ENCODE measurements around the gene ATP5F1A. TPM values are rescaled to one million over a fixed set of nuclear protein-coding genes. Genes with fewer than 3 reads are reported as not detected.
"Not testable (repeated sequence)": the region's sequence is repeated elsewhere in the genome, so short reads cannot be mapped to it uniquely, and the experiment has no call there.

ATP5F1A gene
- total RNA-seq, 2 experiments from 2014 or later = 218 to 284 TPM

- ChIA-PET POLR2A (interaction anchor here (0.5 to 0.7 kb wide), 2 partner anchors 22 to 30 kb away, joined by 3 to 5 read pairs; no protein-coding TSS in a partner anchor), CTCF (ENCODE audit: unreplicated experiment) (no interaction called here)
- H3K4me1 ChIP-seq (ENCODE audit: insufficient read depth, low read length, poor library complexity, severe bottlenecking) = peaks cover 2% of the 10 kb centered on the region
- BruUV-seq (replicated peaks) = no TSS peak
- DNase-seq (ENCODE audit: low spot score) = no peak
- no peak overlapping the region for H3K4me2 ChIP-seq (ENCODE audit: low read length)
- H2AFZ ChIP-seq (ENCODE audit: low read length) = no peak overlapping the region
- no peaks in the 10 kb centered on the region for H3K9me3 ChIP-seq (ENCODE audit: low read length)
- no peak for TF ChIP-seq EZH2phosphoT487 (IDR thresholded peaks at IDR 0.05; ENCODE audit: borderline replicate concordance, low read depth, low read length)
- TF ChIP-seq, protein P1, sequence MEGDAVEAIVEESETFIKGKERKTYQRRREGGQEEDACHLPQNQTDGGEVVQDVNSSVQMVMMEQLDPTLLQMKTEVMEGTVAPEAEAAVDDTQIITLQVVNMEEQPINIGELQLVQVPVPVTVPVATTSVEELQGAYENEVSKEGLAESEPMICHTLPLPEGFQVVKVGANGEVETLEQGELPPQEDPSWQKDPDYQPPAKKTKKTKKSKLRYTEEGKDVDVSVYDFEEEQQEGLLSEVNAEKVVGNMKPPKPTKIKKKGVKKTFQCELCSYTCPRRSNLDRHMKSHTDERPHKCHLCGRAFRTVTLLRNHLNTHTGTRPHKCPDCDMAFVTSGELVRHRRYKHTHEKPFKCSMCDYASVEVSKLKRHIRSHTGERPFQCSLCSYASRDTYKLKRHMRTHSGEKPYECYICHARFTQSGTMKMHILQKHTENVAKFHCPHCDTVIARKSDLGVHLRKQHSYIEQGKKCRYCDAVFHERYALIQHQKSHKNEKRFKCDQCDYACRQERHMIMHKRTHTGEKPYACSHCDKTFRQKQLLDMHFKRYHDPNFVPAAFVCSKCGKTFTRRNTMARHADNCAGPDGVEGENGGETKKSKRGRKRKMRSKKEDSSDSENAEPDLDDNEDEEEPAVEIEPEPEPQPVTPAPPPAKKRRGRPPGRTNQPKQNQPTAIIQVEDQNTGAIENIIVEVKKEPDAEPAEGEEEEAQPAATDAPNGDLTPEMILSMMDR (conservative IDR thresholded peaks at IDR 0.05; ENCODE audit: low read length) = no peak
- H3K27ac ChIP-seq (ENCODE audit: low read depth, low read length, poor library complexity, severe bottlenecking) = no peak overlapping the region
- no peak overlapping the region for H3K4me3 ChIP-seq (ENCODE audit: low read depth, low read length, poor library complexity, severe bottlenecking)
- H4K20me1 ChIP-seq (ENCODE audit: insufficient read depth, low read length) = no peaks in the 10 kb centered on the region
- H3K79me2 ChIP-seq (ENCODE audit: insufficient read depth, low read depth, low read length) = no peaks in the 10 kb centered on the region
- intact Hi-C loops (cut with micrococcal nuclease; ENCODE audit: unreplicated experiment) = no loop called here
- H3K36me3 ChIP-seq (ENCODE audit: insufficient read depth, low read length) = no peaks in the 10 kb centered on the region
- no peaks in the 10 kb centered on the region for H3K9me2 ChIP-seq (ENCODE audit: insufficient read depth, low read length)
These were observed 42.1 kb upstream of the ATP5F1A start for GRCh38 chr18:46140173-46140572.

DNA sequence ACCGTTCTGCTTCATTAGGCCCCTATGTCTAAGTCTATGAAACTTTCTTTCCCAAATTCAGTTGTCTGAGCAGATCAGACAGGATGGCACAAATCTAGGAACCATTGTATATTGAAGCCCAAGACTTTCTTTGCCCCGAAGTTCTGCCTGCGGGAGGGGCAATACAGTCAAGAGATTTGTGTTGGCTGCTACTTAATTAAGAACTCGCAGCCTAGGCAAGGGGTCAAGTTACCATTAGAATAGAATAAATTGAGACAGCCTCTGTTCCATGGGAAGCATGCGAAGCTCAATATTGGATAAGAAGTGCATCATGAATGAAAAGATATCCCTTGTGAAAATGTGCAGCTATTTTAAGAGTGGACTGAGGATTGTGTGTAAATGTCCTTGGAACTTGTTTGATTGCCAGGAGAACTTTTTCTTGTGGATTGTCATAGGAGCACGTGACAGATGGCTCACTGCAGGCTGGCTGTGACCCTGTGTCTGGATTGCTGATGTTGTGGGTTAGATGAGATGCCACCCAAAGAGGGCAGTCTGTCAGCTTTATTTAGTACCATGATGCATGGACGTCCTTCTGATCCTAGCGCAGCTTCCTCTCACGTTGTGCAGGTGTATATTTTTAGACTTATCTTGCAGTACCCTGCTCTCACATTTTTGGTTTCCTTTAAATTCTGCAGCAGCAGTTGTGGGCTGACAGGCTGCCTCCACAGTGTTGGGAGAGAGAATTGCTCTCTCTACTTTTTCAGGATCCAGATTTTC is 37.0 kb upstream of the ATP5F1A start:
- Histone ChIP-seq H3K9me3 (ENCODE audit: low read length) (no peaks in the 10 kb centered on the region), H4K20me1 (ENCODE audit: insufficient read depth, low read length) (no peaks in the 10 kb centered on the region), H3K36me3 (ENCODE audit: insufficient read depth, low read length) (no peaks in the 10 kb centered on the region), H3K79me2 (ENCODE audit: insufficient read depth, low read depth, low read length) (no peaks in the 10 kb centered on the region), H3K27ac (ENCODE audit: low read depth, low read length, poor library complexity, severe bottlenecking) (no peak overlapping the region), H3K9me2 (ENCODE audit: insufficient read depth, low read length) (no peaks in the 10 kb centered on the region), H2AFZ (ENCODE audit: low read length) (no peak overlapping the region), H3K4me2 (ENCODE audit: low read length) (no peak overlapping the region), H3K4me3 (ENCODE audit: low read depth, low read length, poor library complexity, severe bottlenecking) (no peak overlapping the region), H3K4me1 (ENCODE audit: insufficient read depth, low read length, poor library complexity, severe bottlenecking) (peaks cover 5% of the 10 kb centered on the region)
- TF ChIP-seq, protein P1 (conservative IDR thresholded peaks at IDR 0.05; ENCODE audit: low read length) = no peak
- no peak for TF ChIP-seq EZH2phosphoT487 (IDR thresholded peaks at IDR 0.05; ENCODE audit: borderline replicate concordance, low read depth, low read length)
- no TSS peak for BruUV-seq (replicated peaks)
- ChIA-PET POLR2A (no interaction called here), CTCF (ENCODE audit: unreplicated experiment) (no interaction called here)
- DNase-seq (ENCODE audit: low spot score) = no peak
- intact Hi-C loops (cut with micrococcal nuclease; ENCODE audit: unreplicated experiment) = no loop called here

DNA sequence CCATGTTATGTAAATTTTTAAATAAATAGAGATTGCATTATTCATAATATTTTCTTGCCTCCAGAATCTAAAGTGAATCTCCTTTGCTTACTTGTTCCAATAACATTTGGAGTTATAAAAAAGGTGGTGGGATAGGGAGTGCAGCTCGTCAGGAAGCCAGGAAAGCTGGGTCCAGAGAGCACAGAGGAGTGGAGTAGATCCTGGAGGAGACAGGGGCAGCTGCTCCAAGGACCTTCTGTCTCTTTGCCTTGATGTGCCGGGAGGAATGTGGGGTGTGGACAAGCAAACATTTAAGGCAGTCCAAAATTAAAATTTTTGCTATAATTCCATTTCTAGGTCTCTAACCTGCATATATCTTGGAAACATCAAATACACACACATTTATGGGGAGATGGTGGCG is 35.4 kb upstream of the ATP5F1A start:
- POLR2A ChIA-PET = no interaction called here
- Histone ChIP-seq H4K20me1 (ENCODE audit: insufficient read depth, low read length) (no peaks in the 10 kb centered on the region), H3K36me3 (ENCODE audit: insufficient read depth, low read length) (peaks cover 13% of the 10 kb centered on the region), H3K9me2 (ENCODE audit: insufficient read depth, low read length) (no peaks in the 10 kb centered on the region), H3K4me3 (ENCODE audit: low read depth, low read length, poor library complexity, severe bottlenecking) (no peak overlapping the region), H3K9me3 (ENCODE audit: low read length) (no peaks in the 10 kb centered on the region), H2AFZ (ENCODE audit: low read length) (no peak overlapping the region), H3K4me1 (ENCODE audit: insufficient read depth, low read length, poor library complexity, severe bottlenecking) (peaks cover 5% of the 10 kb centered on the region), H3K27ac (ENCODE audit: low read depth, low read length, poor library complexity, severe bottlenecking) (no peak overlapping the region), H3K4me2 (ENCODE audit: low read length) (no peak overlapping the region), H3K79me2 (ENCODE audit: insufficient read depth, low read depth, low read length) (no peaks in the 10 kb centered on the region)
- CTCF ChIA-PET (ENCODE audit: unreplicated experiment) = no interaction called here
- no peak for TF ChIP-seq EZH2phosphoT487 (IDR thresholded peaks at IDR 0.05; ENCODE audit: borderline replicate concordance, low read depth, low read length)
- TF ChIP-seq, protein P1 (conservative IDR thresholded peaks at IDR 0.05; ENCODE audit: low read length) = no peak
- no peak for DNase-seq (ENCODE audit: low spot score)
- no TSS peak for BruUV-seq (replicated peaks)
- intact Hi-C loops (cut with micrococcal nuclease; ENCODE audit: unreplicated experiment) = no loop called here

DNA sequence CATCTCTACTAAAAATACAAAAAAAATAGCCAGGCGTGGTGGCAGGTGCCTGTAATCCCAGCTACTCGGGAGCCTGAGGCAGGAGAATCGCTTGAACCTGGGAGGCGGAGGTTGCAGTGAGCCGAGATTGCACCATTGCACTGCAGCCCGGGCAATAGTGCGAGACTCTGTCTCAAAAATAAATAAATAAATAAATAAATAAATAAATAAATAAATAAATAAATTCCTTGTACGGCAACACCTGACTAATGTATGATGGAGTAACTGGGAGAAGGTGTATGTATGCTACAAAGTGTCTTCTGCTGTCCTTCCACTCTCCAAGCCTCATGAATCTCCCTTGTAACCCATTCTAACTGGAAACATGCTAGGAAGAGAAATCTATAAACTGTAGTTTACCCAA is 32.5 kb upstream of the ATP5F1A start:
- BruUV-seq (replicated peaks); H3K4me2 ChIP-seq (ENCODE audit: low read length); H4K20me1 ChIP-seq (ENCODE audit: insufficient read depth, low read length); intact Hi-C loops (cut with micrococcal nuclease; ENCODE audit: unreplicated experiment); H3K27ac ChIP-seq (ENCODE audit: low read depth, low read length, poor library complexity, severe bottlenecking); H2AFZ ChIP-seq (ENCODE audit: low read length); H3K4me1 ChIP-seq (ENCODE audit: insufficient read depth, low read length, poor library complexity, severe bottlenecking); H3K4me3 ChIP-seq (ENCODE audit: low read depth, low read length, poor library complexity, severe bottlenecking); H3K9me3 ChIP-seq (ENCODE audit: low read length); H3K9me2 ChIP-seq (ENCODE audit: insufficient read depth, low read length); DNase-seq (ENCODE audit: low spot score); H3K79me2 ChIP-seq (ENCODE audit: insufficient read depth, low read depth, low read length); CTCF ChIA-PET (ENCODE audit: unreplicated experiment): not testable (repeated sequence)
- POLR2A ChIA-PET = interaction anchor here (0.6 kb wide), 1 partner anchor 21 kb away, joined by 3 read pairs; no protein-coding TSS in a partner anchor
- peaks cover 30% of the 10 kb centered on the region for H3K36me3 ChIP-seq (ENCODE audit: insufficient read depth, low read length)

Data from OCI-LY7 (cell line).